ENCODE measurements around the gene MET.

GRCh38 chr7:116699722-116700120 is 27.7 kb downstream of the MET start:
- TF ChIP-seq GATAD2B (conservative IDR thresholded peaks at IDR 0.05; ENCODE audit: low read depth) (no peak), POLR2A (IDR thresholded peaks at IDR 0.05; ENCODE audit: low read depth, low read length) (no peak), CTCF (IDR thresholded peaks at IDR 0.05 in 2 of 3, conservative IDR thresholded peaks at IDR 0.05 in 1 of 3; ENCODE audit: control insufficient read depth in 2 of 3, extremely low read depth in 1 of 3, insufficient read depth in 1 of 3, low read depth in 3 of 3, low read length in 3 of 3) (no peak), EZH2 (IDR thresholded peaks at IDR 0.05; ENCODE audit: borderline replicate concordance, control insufficient read depth, low read depth, low read length) (no peak)
